Activated naive CD4-positive, alpha-beta T cell treated with anti-CD3 and anti-CD28 coated beads, Interleukin-2, amount 50 U/mL, for 16 hours (primary cell): ENCODE data around the gene GCNT4.

Experiments
- DNase-seq: peaks from one replicate; pipeline ENCODE4 v3.0.0-alpha.2; 2020

Gene GCNT4

DNA sequence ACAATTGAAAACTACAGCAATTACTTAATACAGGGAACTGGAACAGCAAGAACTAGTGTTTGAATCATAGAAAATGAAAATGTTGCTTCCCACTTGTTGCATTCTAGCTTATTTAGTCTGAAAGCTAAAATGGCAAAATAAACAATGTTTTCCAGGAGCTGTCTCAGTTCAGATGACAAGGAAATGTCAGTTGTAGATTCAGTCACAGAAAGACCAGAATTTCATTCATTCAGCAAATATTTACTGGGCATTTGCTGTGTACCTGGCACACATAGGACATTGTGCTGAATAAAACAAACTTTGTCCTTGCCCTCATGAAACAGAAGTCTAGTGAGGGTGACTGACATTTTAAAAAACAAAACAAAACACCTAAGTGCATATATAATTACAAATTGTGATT is 41.5 kb downstream of the GCNT4 start:
- DNase-seq = no peak

- no peak for DNase-seq
Measured at GRCh38 chr5:75009556-75010345, 42.6 kb downstream of the GCNT4 start.

DNA sequence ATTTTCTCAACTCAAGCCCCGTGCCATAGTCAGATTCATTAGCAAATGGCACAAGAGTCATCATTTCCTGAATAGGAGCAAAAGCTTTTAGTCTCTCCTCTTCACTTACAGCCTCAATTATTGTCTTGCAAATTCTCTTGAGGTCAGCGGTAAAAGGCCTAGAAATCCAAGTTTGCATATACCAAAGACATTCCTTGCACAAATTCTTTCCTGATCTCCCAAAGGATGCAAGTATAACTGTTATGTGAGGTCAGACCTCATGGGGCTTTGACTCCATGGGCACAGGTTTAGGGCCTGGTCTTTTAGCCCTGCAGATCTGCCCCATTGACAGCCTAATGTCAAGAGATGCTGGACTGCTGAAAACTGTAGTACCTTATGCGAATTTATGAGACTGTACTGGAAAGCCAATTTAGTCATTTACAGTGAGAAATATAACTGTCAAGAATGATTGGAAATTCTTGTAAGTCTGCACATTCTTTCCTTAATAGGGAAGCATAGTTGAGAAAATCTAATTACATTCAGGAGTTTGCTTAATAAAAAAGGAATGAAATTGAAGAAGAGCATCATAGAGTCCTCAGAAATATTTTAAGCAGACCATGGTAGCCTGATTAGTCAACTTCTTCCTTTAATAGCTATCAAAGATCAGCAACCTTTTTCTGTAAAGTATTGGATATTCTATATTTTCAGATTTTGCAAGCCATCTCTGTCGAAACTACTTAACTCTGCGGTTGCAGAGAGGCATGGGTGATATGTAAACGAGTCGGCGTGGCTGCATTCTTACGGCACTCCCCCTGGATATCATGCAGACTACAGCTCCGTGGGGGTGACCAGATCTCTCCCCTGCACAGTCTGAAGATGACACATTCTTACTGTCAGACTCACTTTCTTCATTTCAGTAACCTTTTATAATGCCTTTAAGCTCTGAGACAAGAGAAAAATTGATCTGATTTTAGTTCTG is 45.2 kb downstream of the GCNT4 start:
- DNase-seq = no peak

DNA sequence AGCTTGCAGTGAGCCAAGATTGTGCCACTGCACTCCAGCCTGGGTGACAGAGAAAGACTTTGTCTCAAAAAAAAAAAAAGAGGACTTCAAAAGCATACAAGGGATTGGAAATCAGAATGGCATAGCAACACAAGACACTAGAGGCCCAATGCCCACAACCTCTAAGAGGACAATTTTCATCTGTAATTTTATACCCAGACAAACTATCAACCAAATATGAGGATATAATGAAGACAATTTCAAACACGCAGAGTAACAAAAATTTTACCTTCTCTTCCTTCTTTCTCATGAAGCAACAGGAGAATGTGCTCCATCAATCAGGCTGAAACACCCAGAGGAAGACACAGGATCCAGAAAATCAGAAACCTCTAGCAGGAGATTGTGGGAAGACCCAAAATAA is 46.8 kb downstream of the GCNT4 start:
- no peak for DNase-seq
